HCT116 (cell line): Measurements from ENCODE around the gene HORMAD2. TPM values are rescaled to one million over a fixed set of nuclear protein-coding genes. Genes with fewer than 3 reads are reported as not detected.

Experiments
- ATAC-seq: fragments of 200-7000 bp; cut with Tn5 transposase; 2 replicates; pipeline ENCODE4 v1.9.1; 2020; ENCODE audit warnings: mild to moderate bottlenecking, moderate library complexity
- BruUV-seq: library from RNA; stranded (reverse); fragments of 400-500 nt; replicated peaks from 2 replicates; lab custom pipeline; 2021; lab: Mats Ljungman, UMichigan
- CTCF ChIA-PET: fragments of 300-600 bp; sonication (Branson Sonifier 250); formaldehyde crosslinking; loops from one replicate; lab custom pipeline; 2021; ENCODE audit warnings: antibody characterized with exemption; lab: Charles Lee
- POLR2A ChIA-PET: fragments of 300-600, 350-600 bp; sonication (Branson Sonifier 250); formaldehyde crosslinking; loops from one replicate; lab custom pipeline; 2021; ENCODE audit warnings: antibody characterized with exemption; lab: Charles Lee
- RAD21 ChIA-PET, 2 experiments: fragments of 300-600 bp; sonication (Branson Sonifier 250); formaldehyde crosslinking; loops; one replicate each; lab custom pipeline; 2023; ENCODE audit warnings: low total read pairs in 2 of 2; ENCODE audit not compliant: uncharacterized antibody in 2 of 2, unreplicated experiment in 2 of 2, low non-redundant PET in 1 of 2; lab: Charles Lee
- DNase-seq: peaks from one replicate; pipeline ENCODE4 v3.0.0-alpha.2; 2010; ENCODE audit warnings: low read depth, low spot score
- H2AFZ ChIP-seq: fragments of 200-600 bp; shearing (Covaris generic), sonication (generic); 2 replicates; pipeline ENCODE4 v1.6.1; 2017; ENCODE audit warnings: low read depth, mixed run types, mixed read lengths, antibody characterized with exemption, low read length; ENCODE audit not compliant: poor library complexity, severe bottlenecking
- H3K27ac ChIP-seq: 2 replicates; pipeline ENCODE4 v1.5.1; 2012; ENCODE audit warnings: low read depth, low read length
- H3K27me3 ChIP-seq: fragments of 200-600 bp; sonication (generic); 2 replicates; pipeline ENCODE4 v1.6.1; 2016; ENCODE audit warnings: mixed run types, low read length, mixed read lengths; ENCODE audit not compliant: insufficient read depth
- H3K36me3 ChIP-seq, 2 experiments: fragments of 200-500 bp in 1 of 2; fragments of 200-600 bp in 1 of 2; sonication (Bioruptor generic) in 1 of 2; sonication (generic) in 1 of 2; 2 replicates each; pipeline versions ENCODE4 v1.5.1 to v1.6.1; 2014 to 2016; ENCODE audit warnings: low read length in 2 of 2, inconsistent platforms in 1 of 2, mixed read lengths in 1 of 2, mixed run types in 1 of 2; ENCODE audit not compliant: insufficient read depth in 2 of 2, control insufficient read depth in 1 of 2
- H3K4me1 ChIP-seq, 2 experiments: fragments of 200-600 bp in 1 of 2; sonication (generic) in 1 of 2; 2 replicates each; pipeline versions ENCODE4 v1.5.1 to v1.6.1; 2012 to 2017; ENCODE audit warnings: low read length in 2 of 2, inconsistent platforms in 1 of 2, mild to moderate bottlenecking in 1 of 2, mixed read lengths in 1 of 2, mixed run types in 1 of 2, moderate library complexity in 1 of 2; ENCODE audit not compliant: insufficient read depth in 2 of 2, control insufficient read depth in 1 of 2
- H3K4me2 ChIP-seq: fragments of 200-600 bp; sonication (generic); 2 replicates; pipeline ENCODE4 v1.6.1; 2017; ENCODE audit warnings: mixed run types, low read length, mixed read lengths
- H3K4me3 ChIP-seq, 2 experiments: fragments of 200-600 bp in 1 of 2; sonication (generic) in 1 of 2; replicated peaks in 1 of 2; 2 replicates each; pipeline ENCODE4 v1.5.1; 2011 to 2016; ENCODE audit warnings: low read length in 2 of 2, control low read depth in 1 of 2, low read depth in 1 of 2, mild to moderate bottlenecking in 1 of 2, mixed read lengths in 1 of 2, mixed run types in 1 of 2
- H3K79me2 ChIP-seq: fragments of 200-600 bp; sonication (generic); 2 replicates; pipeline ENCODE4 v1.6.1; 2017; ENCODE audit warnings: mild to moderate bottlenecking, mixed run types, low read length, moderate library complexity, mixed read lengths; ENCODE audit not compliant: insufficient read depth
- H3K9ac ChIP-seq: fragments of 200-600 bp; sonication (generic); 2 replicates; pipeline ENCODE4 v1.6.1; 2016; ENCODE audit warnings: low read length, mixed read lengths
- H3K9me2 ChIP-seq: fragments of 200-600 bp; sonication (generic), shearing (Covaris generic); 2 replicates; pipeline ENCODE4 v1.6.1; 2017; ENCODE audit warnings: mixed run types, mild to moderate bottlenecking, moderate library complexity; ENCODE audit not compliant: insufficient read depth
- H3K9me3 ChIP-seq, 2 experiments: fragments of 200-500 bp in 1 of 2; fragments of 200-600 bp in 1 of 2; sonication (Bioruptor generic) in 1 of 2; sonication (generic) in 1 of 2; 2 replicates each; pipeline ENCODE4 v1.6.1; 2014 to 2017; ENCODE audit warnings: low read length in 2 of 2, mixed read lengths in 2 of 2, inconsistent platforms in 1 of 2, low read depth in 1 of 2, mild to moderate bottlenecking in 1 of 2, mixed run types in 1 of 2, moderate library complexity in 1 of 2; ENCODE audit not compliant: control insufficient read depth in 1 of 2, insufficient read depth in 1 of 2
- H4K20me1 ChIP-seq: fragments of 200-600 bp; sonication (generic), shearing (Covaris generic); 2 replicates; pipeline ENCODE4 v1.6.1; 2017; ENCODE audit warnings: mixed run types, mild to moderate bottlenecking, moderate library complexity; ENCODE audit not compliant: insufficient read depth
- ELF1 ChIP-seq: IDR thresholded peaks from 2 replicates; pipeline ENCODE4 v1.6.1; 2012; ENCODE audit warnings: low read depth, borderline replicate concordance
- JUND ChIP-seq: IDR thresholded peaks from 2 replicates; pipeline ENCODE4 v1.6.1; 2012
- POLR2AphosphoS5 ChIP-seq: IDR thresholded peaks from 2 replicates; pipeline ENCODE4 v1.6.1; 2011; ENCODE audit warnings: mild to moderate bottlenecking, low read depth, low read length, moderate library complexity
- RAD21 ChIP-seq: IDR thresholded peaks from 2 replicates; pipeline ENCODE4 v1.6.1; 2012; ENCODE audit warnings: low read depth, mild to moderate bottlenecking
- SP1 ChIP-seq: IDR thresholded peaks from 2 replicates; pipeline ENCODE4 v1.6.1; 2012; ENCODE audit warnings: low read depth
- TCF7L2 ChIP-seq: IDR thresholded peaks from 2 replicates; pipeline ENCODE4 v1.7.0; 2011; ENCODE audit warnings: borderline replicate concordance, inconsistent platforms; ENCODE audit not compliant: insufficient read depth, insufficient read length; ENCODE audit errors: extremely low read depth
- ZNF274 ChIP-seq: fragments of 200-500 bp; sonication (Bioruptor generic); IDR thresholded peaks from 2 replicates; pipeline ENCODE4 v1.6.1; 2014; ENCODE audit warnings: mild to moderate bottlenecking, low read depth, low read length, inconsistent platforms
- intact Hi-C: fragments of 100-400 bp; cut with micrococcal nuclease; formaldehyde crosslinking; loops from 2 replicates; pipeline ENCODE4 v1.10.0; 2022
- total RNA-seq: library from RNA; stranded (reverse); gene quantifications from one replicate; pipeline ENCODE4 v1.2.1, GENCODE V29; 2021; ENCODE audit not compliant: unreplicated experiment
- TF ChIP-seq, protein P1 (sequence below): IDR thresholded peaks from 2 replicates; pipeline ENCODE4 v1.6.1; 2011; ENCODE audit warnings: mild to moderate bottlenecking, low read length, moderate library complexity; ENCODE audit not compliant: insufficient replicate concordance; ENCODE audit errors: extremely low read depth
- TF ChIP-seq, protein P2 (sequence below), 3 experiments: fragments of 200-600 bp in 1 of 3; sonication (generic) in 1 of 3; IDR thresholded peaks in 2 of 3; conservative IDR thresholded peaks in 1 of 3; 2 replicates each; pipeline ENCODE4 v1.5.1; 2012 to 2017; ENCODE audit warnings: low read depth in 2 of 3, low read length in 2 of 3, antibody characterized with exemption in 1 of 3, borderline replicate concordance in 1 of 3, control low read depth in 1 of 3, mild to moderate bottlenecking in 1 of 3, mixed read lengths in 1 of 3, mixed run types in 1 of 3, moderate library complexity in 1 of 3; ENCODE audit not compliant: insufficient read depth in 1 of 3
- TF ChIP-seq, protein P3 (sequence below): IDR thresholded peaks from 2 replicates; pipeline ENCODE4 v1.6.1; 2012

The HORMAD2 gene
- total RNA-seq, 1 experiment from 2014 or later, result not detected

DNA sequence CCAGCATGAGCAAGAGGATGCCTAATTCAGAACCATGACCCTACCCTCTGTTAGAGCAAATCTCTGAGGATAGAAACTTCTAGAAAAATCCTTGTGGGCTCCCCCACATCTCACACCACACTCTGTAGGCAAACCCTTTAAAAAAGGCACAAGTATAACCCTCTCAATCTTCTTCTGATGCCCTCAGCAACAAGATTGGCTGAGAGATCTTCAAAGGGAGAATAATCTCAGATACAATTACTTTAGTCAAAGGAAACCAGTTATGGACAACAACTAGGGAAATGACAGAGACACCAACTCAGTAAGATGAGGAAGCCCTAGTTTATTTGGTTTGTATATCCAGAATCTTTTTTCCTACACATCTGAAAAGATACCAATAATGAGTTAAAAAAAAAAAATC lies 117.1 kb downstream of the HORMAD2 start:
- Histone ChIP-seq H2AFZ (no peak overlapping the region), H3K4me3 (no peak overlapping the region), H4K20me1 (no peaks in the 10 kb centered on the region), H3K4me1 (peaks cover 25 to 67% of the 10 kb centered on the region in 2 experiments), H3K9me2 (no peaks in the 10 kb centered on the region), H3K4me2 (peak overlapping the region; percentile 68), H3K27ac (peak overlapping the region; percentile 66), H3K9me3 (peaks cover 0 to 7% of the 10 kb centered on the region in 2 experiments; a peak in 1 of 4 replicates), H3K36me3 (peaks cover 0 to 7% of the 10 kb centered on the region in 2 experiments; a peak in 1 of 4 replicates), H3K79me2 (no peaks in the 10 kb centered on the region)
- BruUV-seq, result no TSS peak
- ChIA-PET RAD21 (no interaction called here), CTCF (no interaction called here)
- no peak for DNase-seq
- TF ChIP-seq, protein P1, sequence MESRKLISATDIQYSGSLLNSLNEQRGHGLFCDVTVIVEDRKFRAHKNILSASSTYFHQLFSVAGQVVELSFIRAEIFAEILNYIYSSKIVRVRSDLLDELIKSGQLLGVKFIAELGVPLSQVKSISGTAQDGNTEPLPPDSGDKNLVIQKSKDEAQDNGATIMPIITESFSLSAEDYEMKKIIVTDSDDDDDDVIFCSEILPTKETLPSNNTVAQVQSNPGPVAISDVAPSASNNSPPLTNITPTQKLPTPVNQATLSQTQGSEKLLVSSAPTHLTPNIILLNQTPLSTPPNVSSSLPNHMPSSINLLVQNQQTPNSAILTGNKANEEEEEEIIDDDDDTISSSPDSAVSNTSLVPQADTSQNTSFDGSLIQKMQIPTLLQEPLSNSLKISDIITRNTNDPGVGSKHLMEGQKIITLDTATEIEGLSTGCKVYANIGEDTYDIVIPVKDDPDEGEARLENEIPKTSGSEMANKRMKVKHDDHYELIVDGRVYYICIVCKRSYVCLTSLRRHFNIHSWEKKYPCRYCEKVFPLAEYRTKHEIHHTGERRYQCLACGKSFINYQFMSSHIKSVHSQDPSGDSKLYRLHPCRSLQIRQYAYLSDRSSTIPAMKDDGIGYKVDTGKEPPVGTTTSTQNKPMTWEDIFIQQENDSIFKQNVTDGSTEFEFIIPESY, result no peak
- TF ChIP-seq RAD21, result no peak
- no peak for TF ChIP-seq TCF7L2
- TF ChIP-seq, protein P2, sequence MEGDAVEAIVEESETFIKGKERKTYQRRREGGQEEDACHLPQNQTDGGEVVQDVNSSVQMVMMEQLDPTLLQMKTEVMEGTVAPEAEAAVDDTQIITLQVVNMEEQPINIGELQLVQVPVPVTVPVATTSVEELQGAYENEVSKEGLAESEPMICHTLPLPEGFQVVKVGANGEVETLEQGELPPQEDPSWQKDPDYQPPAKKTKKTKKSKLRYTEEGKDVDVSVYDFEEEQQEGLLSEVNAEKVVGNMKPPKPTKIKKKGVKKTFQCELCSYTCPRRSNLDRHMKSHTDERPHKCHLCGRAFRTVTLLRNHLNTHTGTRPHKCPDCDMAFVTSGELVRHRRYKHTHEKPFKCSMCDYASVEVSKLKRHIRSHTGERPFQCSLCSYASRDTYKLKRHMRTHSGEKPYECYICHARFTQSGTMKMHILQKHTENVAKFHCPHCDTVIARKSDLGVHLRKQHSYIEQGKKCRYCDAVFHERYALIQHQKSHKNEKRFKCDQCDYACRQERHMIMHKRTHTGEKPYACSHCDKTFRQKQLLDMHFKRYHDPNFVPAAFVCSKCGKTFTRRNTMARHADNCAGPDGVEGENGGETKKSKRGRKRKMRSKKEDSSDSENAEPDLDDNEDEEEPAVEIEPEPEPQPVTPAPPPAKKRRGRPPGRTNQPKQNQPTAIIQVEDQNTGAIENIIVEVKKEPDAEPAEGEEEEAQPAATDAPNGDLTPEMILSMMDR (IDR thresholded peaks at IDR 0.05 in 2 of 3, conservative IDR thresholded peaks at IDR 0.05 in 1 of 3; ENCODE audit: borderline replicate concordance in 1 of 3, insufficient read depth in 1 of 3, low read depth in 2 of 3, low read length in 2 of 3), result no peak
- no peak for TF ChIP-seq JUND
- TF ChIP-seq POLR2AphosphoS5, result no peak
- TF ChIP-seq, protein P3, sequence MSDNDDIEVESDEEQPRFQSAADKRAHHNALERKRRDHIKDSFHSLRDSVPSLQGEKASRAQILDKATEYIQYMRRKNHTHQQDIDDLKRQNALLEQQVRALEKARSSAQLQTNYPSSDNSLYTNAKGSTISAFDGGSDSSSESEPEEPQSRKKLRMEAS, result no peak
- TF ChIP-seq ZNF274, result no peak
- no peak for TF ChIP-seq ELF1
- TF ChIP-seq SP1, result no peak
- TF ChIP-seq, all 23 proteins: peak for 0
- Histone ChIP-seq H3K27me3 (no peaks in the 10 kb centered on the region), H3K9ac (peak overlapping the region; percentile 62)
- no peak for ATAC-seq
- intact Hi-C loops, result loop anchor here (5.0 kb wide), 1 partner anchor 55 kb away; no protein-coding TSS in a partner anchor
- POLR2A ChIA-PET, result interaction anchor here (1.5 to 4.6 kb wide), 3 partner anchors 8 to 13 kb away, joined by 6 to 43 read pairs (median 10); no protein-coding TSS in a partner anchor
